Measurements from ENCODE around the gene RER1. TPM values are rescaled to one million over a fixed set of nuclear protein-coding genes. Genes with fewer than 3 reads are reported as not detected.
A peak's percentile ranks its signal among the peaks of the same experiment; 100 is the strongest.

RER1 gene
- total RNA-seq: 10 to 100 TPM; 89.2 to 98.9 (median 91.9) TPM
- total RNA-seq (2013): 73.7 TPM

DNA sequence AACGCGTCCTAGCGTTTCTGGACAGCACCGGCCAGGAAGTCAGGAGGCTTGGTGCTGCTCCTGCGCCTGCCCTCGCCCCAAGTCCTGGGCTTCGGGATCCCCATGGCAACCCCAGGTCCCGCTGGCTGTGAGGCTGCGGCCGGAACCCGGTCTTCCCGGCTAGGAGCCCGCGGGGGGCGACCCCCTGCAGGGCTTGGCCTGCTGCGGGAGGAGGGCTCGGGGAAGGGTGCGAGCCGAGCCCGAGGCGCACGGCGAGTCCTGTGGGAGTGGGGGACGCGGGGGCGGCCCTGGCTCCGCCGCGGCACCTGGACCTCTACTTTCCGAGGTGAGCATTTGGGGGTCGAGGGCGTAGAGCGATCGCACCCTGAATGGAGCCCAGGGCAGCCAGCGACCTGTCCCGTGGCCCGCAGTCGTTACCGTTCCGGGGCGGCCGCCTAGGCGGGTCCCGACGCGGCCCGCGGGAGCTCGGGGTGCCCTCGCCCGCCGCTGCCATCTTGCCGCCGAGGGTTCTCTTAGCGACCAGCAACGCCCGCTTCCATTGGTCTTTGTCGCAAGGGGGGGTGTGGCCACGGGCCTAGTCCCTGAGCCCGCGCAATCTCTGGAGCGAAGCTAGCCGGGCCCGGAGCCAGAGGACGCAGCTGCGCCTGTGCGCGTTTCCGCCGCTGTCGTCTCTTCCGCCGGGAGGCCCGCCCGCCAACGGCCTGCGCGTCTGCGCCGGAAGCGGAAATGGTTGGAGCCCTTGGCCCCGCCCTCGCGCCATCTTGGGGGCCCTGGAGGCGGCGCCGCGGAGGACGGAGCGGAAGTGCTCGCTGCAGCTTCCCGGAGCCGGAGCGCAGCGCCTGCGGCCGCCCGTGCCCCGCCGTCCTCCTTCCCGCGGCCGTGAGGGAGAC lies at the start of gene RER1, which contains the start of gene MORN1:
Gene RER1 (plus strand): TSS at position 801 of the 890 bp plus-strand sequence. CDS start 3,950 bp downstream, outside the sequence.
Gene MORN1 (minus strand): TSS at position 514 of the 890 bp plus-strand sequence. CDS start 21 bp downstream, at position 493.
- peak within 1 kb of the TSS; percentile 52 for H3K27ac ChIP-seq (ENCODE audit: low read length)
- Mint-ChIP-seq H3K4me1 (peaks cover 28 to 38% of the 10 kb centered on the region in 2 donors), H3K9me3 (no peaks in the 10 kb centered on the region), H3K27me3 (ENCODE audit: low read depth in 2 of 2) (no peaks in the 10 kb centered on the region), H3K4me3 (peak within 1 kb of the TSS; percentile 89), H3K36me3 (no peaks in the 10 kb centered on the region), H3K27ac (peak within 1 kb of the TSS; percentile 77 to 90)
- no peaks in the 10 kb centered on the region for H3K27me3 ChIP-seq (ENCODE audit: control insufficient read depth, insufficient read depth, low read length)
- peaks cover 11% of the 10 kb centered on the region for H3K36me3 ChIP-seq (ENCODE audit: control insufficient read depth, insufficient read depth, low read length)
- WGBS (ENCODE audit: insufficient coverage): under 1% methylated on average over 103 of the region's 103 CpGs
- DNase-seq: peak; percentile 97 to 100
- no peak for TF ChIP-seq CTCF (IDR thresholded peaks at IDR 0.05)
- peak within 1 kb of the TSS; percentile 50 for H3K4me3 ChIP-seq (ENCODE audit: low read length)
- peaks cover 34% of the 10 kb centered on the region for H3K4me1 ChIP-seq (ENCODE audit: control insufficient read depth, insufficient read depth, low read length)
- intact Hi-C loops (cut with micrococcal nuclease): loop anchor here (1.0 kb wide), 1 partner anchor 21 kb away; the partner anchor contains the start of gene PEX10
- no peaks in the 10 kb centered on the region for H3K9me3 ChIP-seq (ENCODE audit: control insufficient read depth, insufficient read depth, low read length)
- ATAC-seq: peak; percentile 94 to 99 (median 95)

GRCh38 chr1:2342384-2343022 lies 49.1 kb upstream of the RER1 start:
- H3K9me3 ChIP-seq (ENCODE audit: control insufficient read depth, insufficient read depth, low read length): no peaks in the 10 kb centered on the region
- no peaks in the 10 kb centered on the region for H3K4me1 Mint-ChIP-seq
- no peaks in the 10 kb centered on the region for H3K27me3 ChIP-seq (ENCODE audit: control insufficient read depth, insufficient read depth, low read length)
- DNase-seq (no peak), ATAC-seq (no peak)
- TF ChIP-seq CTCF (IDR thresholded peaks at IDR 0.05): no peak
- H3K4me3 ChIP-seq (ENCODE audit: low read length): no peak overlapping the region
- H3K4me3 Mint-ChIP-seq: no peak overlapping the region
- WGBS (ENCODE audit: insufficient coverage): 90% methylated on average over 20 of the region's 21 CpGs
- no peaks in the 10 kb centered on the region for H3K27me3 Mint-ChIP-seq (ENCODE audit: low read depth in 2 of 2)
- no peaks in the 10 kb centered on the region for H3K36me3 Mint-ChIP-seq
- H3K9me3 Mint-ChIP-seq: no peaks in the 10 kb centered on the region
- no peaks in the 10 kb centered on the region for H3K4me1 ChIP-seq (ENCODE audit: control insufficient read depth, insufficient read depth, low read length)
- H3K36me3 ChIP-seq (ENCODE audit: control insufficient read depth, insufficient read depth, low read length): no peaks in the 10 kb centered on the region
- no peak overlapping the region for H3K27ac Mint-ChIP-seq
- intact Hi-C loops (cut with micrococcal nuclease): no loop called here
- no peak overlapping the region for H3K27ac ChIP-seq (ENCODE audit: low read length)

DNA sequence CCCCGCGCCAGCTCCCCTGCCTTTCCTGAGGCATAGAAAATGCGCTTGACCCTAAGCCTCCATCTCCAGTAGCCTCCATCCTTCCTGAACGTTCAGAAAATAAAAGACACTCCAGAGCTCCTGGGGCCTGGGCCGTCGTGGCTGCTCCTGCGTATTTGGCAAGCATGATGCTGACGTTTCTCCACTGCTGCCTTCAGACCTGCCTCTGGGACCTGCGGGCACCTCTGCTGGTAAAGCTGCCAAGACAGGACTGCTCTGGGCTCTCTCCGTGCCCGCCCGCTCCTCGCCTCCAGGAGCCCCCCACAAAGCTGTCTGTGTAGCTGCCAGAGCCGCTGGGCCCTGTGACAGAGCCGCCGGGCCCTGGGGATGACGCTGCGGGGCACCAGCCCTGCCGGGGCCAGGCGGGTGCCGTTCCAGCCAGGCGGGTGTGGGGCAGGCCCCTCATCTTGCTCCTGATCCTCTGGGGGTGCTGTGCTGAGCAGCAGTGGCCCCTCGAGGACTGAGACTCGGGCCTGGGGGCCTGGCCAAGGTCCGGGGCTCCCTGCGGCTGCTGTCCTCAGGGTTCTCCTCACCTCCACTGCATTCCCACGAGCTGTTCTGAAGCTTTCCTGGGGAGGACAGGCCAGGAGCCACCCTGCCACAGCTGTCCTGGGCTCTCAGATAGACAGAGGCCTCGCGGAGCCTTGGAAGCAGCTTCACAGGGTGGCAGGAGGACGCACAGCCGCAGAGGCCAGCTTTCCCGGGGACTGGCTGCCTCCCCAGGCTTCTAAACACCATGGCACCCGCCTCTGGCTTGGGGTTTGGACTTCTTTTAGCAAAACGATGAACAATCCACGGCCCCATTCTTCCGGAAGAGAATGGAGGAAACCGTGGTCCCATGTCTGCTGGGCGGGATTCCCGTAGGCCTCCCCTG lies 48.4 kb upstream of the RER1 start:
- no peaks in the 10 kb centered on the region for H3K27me3 Mint-ChIP-seq (ENCODE audit: low read depth in 2 of 2)

More for the DNA sequence above, 48.4 kb upstream of the RER1 start:
- Histone ChIP-seq H3K27ac (ENCODE audit: low read length) (no peak overlapping the region), H3K4me3 (ENCODE audit: low read length) (no peak overlapping the region), H3K27me3 (ENCODE audit: control insufficient read depth, insufficient read depth, low read length) (no peaks in the 10 kb centered on the region), H3K9me3 (ENCODE audit: control insufficient read depth, insufficient read depth, low read length) (no peaks in the 10 kb centered on the region), H3K36me3 (ENCODE audit: control insufficient read depth, insufficient read depth, low read length) (no peaks in the 10 kb centered on the region), H3K4me1 (ENCODE audit: control insufficient read depth, insufficient read depth, low read length) (no peaks in the 10 kb centered on the region)
- intact Hi-C loops (cut with micrococcal nuclease): no loop called here
- Mint-ChIP-seq H3K36me3 (no peaks in the 10 kb centered on the region), H3K4me3 (no peak overlapping the region), H3K4me1 (no peaks in the 10 kb centered on the region), H3K27ac (no peak overlapping the region), H3K9me3 (no peaks in the 10 kb centered on the region)
- no peak for DNase-seq
- WGBS (ENCODE audit: insufficient coverage): 89% methylated on average over 39 of the region's 39 CpGs
- TF ChIP-seq CTCF (IDR thresholded peaks at IDR 0.05): no peak
- ATAC-seq: no peak
